VCaP (cell line): ENCODE results near the gene TOM1L2.

Experiments used
- H3K27ac ChIP-seq: fragments of 450-650 bp; 2 replicates; pipeline ENCODE4 v1.5.1; 2017
- TF ChIP-seq, protein P1 (sequence below): fragments of 450-650 bp; conservative IDR thresholded peaks from 2 replicates; pipeline ENCODE4 v1.5.1; 2017; ENCODE audit warnings: mild to moderate bottlenecking, moderate library complexity

The TOM1L2 gene

DNA sequence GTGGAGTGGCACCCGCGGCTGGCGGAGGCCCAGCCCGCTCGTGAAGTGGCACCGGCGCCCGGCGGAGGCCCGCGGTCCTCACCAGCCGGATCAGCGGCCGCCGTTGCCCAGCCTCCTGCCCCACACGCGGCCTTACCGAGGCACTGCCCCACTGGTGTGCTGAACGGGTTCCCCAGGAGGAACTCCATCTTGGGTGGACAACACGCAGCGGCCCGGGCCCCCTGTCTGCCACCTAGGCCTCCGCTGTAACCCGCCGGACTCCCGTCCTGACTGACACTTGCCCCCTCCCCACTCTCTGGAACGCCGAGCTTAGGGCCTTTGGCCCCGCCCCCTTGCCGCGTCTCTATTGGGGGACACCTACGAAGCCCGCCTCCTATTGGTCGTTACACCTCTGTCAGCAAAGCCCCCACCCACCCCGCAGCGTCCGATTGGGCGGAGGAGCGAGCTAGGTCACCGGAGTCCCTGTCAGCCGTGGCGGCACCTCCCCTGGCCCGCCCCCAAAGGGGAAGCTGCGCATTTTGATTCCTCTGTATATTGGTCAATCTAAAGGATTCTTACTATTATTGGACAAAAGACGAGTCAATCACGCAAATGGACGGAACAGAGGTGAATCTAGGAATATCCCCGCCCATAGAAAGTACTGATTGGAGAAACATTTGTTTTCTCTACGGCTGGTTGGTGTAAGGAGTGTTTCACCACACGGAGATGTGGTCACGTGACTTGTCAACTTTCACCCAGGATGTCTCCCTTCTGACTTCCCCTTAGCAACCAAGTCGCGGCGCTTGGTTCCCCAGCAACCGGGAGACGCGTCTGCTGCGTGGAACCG, at the start of gene TOM1L2, which contains the start of gene DRC3:
TOM1L2 (minus strand) TSS at position 275 of the 826 bp plus-strand sequence; CDS start at position 188, 87 bp downstream.
DRC3 (plus strand) TSS at position 737 of the 826 bp plus-strand sequence. CDS start 4,737 bp downstream, outside the sequence.
- TF ChIP-seq, protein P1, sequence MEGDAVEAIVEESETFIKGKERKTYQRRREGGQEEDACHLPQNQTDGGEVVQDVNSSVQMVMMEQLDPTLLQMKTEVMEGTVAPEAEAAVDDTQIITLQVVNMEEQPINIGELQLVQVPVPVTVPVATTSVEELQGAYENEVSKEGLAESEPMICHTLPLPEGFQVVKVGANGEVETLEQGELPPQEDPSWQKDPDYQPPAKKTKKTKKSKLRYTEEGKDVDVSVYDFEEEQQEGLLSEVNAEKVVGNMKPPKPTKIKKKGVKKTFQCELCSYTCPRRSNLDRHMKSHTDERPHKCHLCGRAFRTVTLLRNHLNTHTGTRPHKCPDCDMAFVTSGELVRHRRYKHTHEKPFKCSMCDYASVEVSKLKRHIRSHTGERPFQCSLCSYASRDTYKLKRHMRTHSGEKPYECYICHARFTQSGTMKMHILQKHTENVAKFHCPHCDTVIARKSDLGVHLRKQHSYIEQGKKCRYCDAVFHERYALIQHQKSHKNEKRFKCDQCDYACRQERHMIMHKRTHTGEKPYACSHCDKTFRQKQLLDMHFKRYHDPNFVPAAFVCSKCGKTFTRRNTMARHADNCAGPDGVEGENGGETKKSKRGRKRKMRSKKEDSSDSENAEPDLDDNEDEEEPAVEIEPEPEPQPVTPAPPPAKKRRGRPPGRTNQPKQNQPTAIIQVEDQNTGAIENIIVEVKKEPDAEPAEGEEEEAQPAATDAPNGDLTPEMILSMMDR, result no peak
- peak within 1 kb of the TSS; percentile 79 for H3K27ac ChIP-seq

DNA sequence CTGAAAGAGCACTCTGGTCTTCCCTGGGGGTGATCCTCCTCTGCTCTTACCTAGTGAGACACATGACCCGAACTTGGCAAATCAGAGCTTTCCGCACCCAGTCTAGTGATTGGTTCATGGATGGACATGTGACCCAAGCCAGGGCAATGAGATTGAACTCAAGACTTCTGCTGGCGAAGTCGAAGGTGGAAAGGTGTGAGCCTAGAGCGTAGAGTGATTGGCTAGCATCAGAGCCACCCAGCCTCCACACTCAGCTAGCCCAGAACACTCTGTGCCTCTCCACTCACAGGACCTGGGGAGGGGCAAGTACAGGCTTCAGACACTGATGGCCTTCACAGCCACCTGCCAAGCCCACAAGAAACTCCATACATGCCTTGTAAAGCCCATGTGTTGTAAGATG, 49.2 kb upstream of the TOM1L2 start:
- no peak overlapping the region for H3K27ac ChIP-seq

DNA sequence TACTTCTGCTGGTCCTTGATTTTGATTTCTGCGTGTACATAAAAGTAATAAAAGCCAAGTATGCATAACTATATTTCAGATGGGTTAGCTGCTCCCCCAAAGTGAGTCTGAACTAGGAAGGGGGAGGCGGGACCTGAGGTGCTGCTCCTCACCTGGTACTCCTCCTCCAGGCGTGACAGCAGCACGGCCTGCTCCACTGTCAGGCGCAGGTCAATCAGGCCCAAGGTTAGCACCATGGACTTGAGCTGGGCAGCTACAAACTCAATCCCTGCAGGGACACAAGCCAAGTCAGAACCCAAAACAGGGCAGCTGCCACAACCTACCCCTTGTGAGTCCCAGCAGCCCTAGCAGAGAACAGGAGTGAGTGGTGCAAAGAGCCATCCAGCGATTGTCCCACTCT, 48.8 kb upstream of the TOM1L2 start:
- TF ChIP-seq, protein P1, result no peak
- H3K27ac ChIP-seq, result no peak overlapping the region

More for the DNA sequence above, 49.2 kb upstream of the TOM1L2 start:
- TF ChIP-seq, protein P1, result no peak

DNA sequence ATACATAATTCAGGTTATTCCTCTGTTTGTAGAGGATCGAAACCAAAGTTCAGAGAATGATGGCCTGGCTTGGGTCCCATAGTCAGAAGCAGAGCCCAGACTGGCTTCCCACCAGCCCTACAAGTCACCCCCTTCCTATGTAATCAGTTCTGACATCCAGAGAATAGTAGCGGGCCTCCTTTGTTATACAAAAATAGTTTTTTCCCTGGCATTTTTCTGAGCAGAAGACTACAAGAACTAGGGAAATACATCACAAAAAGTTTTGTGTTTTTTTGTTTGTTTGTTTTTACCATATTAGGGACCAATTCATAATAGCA, 47.6 kb upstream of the TOM1L2 start:
- H3K27ac ChIP-seq, result no peak overlapping the region
- TF ChIP-seq, protein P1, result no peak

DNA sequence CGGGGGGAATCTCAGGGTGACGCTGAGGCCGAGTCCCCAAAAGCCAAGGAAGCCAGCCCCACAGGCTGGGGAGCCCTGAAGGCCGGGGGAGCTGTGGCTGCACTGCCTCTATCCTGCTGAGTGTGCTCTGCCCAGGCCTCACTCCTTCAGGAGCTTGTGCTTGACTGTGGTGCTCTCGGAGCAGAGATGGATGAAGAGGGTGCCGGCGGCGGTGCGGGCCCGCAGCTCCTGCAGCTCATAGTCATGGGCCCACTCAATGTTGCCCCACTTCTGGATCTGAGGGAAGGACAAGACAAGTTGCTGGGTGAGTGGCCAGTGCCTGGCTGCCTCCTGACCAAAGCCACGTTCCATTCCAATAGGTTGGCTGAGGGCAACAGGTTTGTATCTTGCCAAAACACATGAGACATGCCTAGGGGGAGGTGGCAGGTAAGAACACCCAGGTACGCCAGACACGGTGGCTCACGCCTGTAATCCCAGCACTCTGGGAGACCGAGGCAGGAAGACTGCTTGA, 46.3 kb upstream of the TOM1L2 start:
- TF ChIP-seq, protein P1, result no peak

GRCh38 chr17:18017958-18018357, 45.8 kb upstream of the TOM1L2 start:
- no peak overlapping the region for H3K27ac ChIP-seq
- TF ChIP-seq, protein P1, result no peak

More for the DNA sequence above, 46.3 kb upstream of the TOM1L2 start:
- H3K27ac ChIP-seq, result no peak overlapping the region

DNA sequence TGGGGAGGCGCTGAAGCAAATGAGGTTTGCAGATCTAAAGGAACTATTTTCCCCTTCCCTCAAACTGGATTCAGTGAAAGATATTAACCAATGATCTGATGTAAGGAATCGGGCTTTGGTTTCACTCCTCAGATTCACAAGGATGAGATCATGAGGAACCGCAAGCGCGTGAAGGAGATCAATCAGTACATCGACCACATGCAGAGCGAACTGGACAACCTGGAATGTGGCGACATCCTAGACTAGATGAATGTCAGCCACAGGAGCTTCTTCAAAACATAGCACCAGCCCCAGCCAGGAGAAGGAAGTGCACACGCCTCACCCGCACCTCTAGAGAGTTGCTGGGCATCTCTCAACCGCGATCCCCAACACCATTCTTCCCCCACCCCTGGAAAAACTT, 44.2 kb upstream of the TOM1L2 start:
- TF ChIP-seq, protein P1, result no peak
- no peak overlapping the region for H3K27ac ChIP-seq
